ENCODE results near the gene STXBP1. TPM values are rescaled to one million over a fixed set of nuclear protein-coding genes. Genes with fewer than 3 reads are reported as not detected.

The STXBP1 gene
- total and polyA plus RNA-seq, 2 of the 8 experiments (the other 6 are each of a cell fraction or from before 2014, with no cell fraction given), result 11.5 to 60.9 TPM

DNA sequence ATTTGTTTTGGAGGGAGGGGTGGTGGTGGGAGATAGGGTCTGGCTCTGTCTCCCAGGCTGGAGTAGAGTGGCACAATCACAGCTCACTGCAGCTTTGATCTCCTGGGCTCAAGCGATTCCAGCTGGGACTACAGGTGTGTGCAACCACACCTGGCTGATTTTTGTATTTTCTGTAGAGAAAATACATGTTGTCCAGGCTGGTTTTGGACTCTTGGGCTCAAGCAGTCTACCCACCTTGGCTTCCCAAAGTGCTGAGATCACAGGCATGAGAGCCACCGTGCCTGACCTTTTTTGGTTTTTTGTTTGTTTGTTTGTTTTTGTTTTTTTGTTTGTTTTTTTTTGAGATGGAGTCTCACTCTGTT lies 15.4 kb downstream of the STXBP1 start:
- Histone ChIP-seq H3K23ac (ENCODE audit: insufficient read length) (no peak overlapping the region), H3K4me2 (ENCODE audit: insufficient read depth in 1 of 2, low read depth in 2 of 2, low read length in 2 of 2) (no peak overlapping the region), H3K23me2 (ENCODE audit: low read depth, low read length) (no peaks in the 10 kb centered on the region), H2BK20ac (ENCODE audit: low read length) (no peak overlapping the region), H3K4me1 (replicated peaks in 1 of 4; ENCODE audit: control insufficient read depth in 3 of 4, insufficient read depth in 4 of 4, low read length in 3 of 4) (peaks cover 5 to 12% (median 10%) of the 10 kb centered on the region in 4 experiments), H4K8ac (ENCODE audit: extremely low read depth, insufficient read depth, low read length) (no peak overlapping the region), H3K79me1 (ENCODE audit: low read depth, low read length) (0 out of 2 replicates have a peak, but pooled peaks cover 2% of the 10 kb centered on the region), H3K79me2 (ENCODE audit: control insufficient read depth in 1 of 2, insufficient read depth in 2 of 2, low read length in 2 of 2) (peaks cover 0 to 9% of the 10 kb centered on the region in 2 experiments; a peak in 1 of 4 replicates), H4K91ac (replicated peaks; ENCODE audit: insufficient read length, low read length) (no peak overlapping the region), H3K9me3 (ENCODE audit: insufficient read depth in 2 of 2, low read depth in 1 of 2, low read length in 1 of 2) (no peaks in the 10 kb centered on the region), H2AK5ac (ENCODE audit: low read depth, low read length) (no peak overlapping the region), H3K27ac (ENCODE audit: low read depth, low read length) (no peak overlapping the region), H2BK12ac (ENCODE audit: low read depth, low read length) (no peak overlapping the region), H3K56ac (replicated peaks; ENCODE audit: insufficient read length, low read depth, low read length) (no peak overlapping the region), H3K14ac (ENCODE audit: insufficient read length) (no peak overlapping the region), H3K4ac (replicated peaks; ENCODE audit: insufficient read length, low read depth, low read length) (no peak overlapping the region), H4K20me1 (replicated peaks in 1 of 2; ENCODE audit: control insufficient read depth in 1 of 2, insufficient read depth in 2 of 2, low read length in 2 of 2) (no peaks in the 10 kb centered on the region), H2BK15ac (ENCODE audit: low read length) (no peak overlapping the region), H2BK120ac (replicated peaks; ENCODE audit: low read depth, low read length) (no peak overlapping the region), H4K5ac (ENCODE audit: insufficient read length, low read depth, low read length) (no peak overlapping the region), H3K18ac (ENCODE audit: extremely low read depth, low read length) (no peak overlapping the region), H3K4me3 (ENCODE audit: extremely low read depth in 1 of 4, insufficient read depth in 2 of 4, low read depth in 3 of 4, low read length in 4 of 4) (no peak overlapping the region), H3K9ac (replicated peaks in 1 of 4; ENCODE audit: extremely low read depth in 1 of 4, low read depth in 3 of 4, low read length in 3 of 4) (no peak overlapping the region), H2AFZ (ENCODE audit: low read length) (no peak overlapping the region), H2BK5ac (ENCODE audit: low read depth, low read length) (no peak overlapping the region), H3K36me3 (ENCODE audit: control insufficient read depth in 2 of 4, insufficient read depth in 4 of 4, low read length in 3 of 4) (no peaks in the 10 kb centered on the region), H3K27me3 (replicated peaks in 1 of 4; ENCODE audit: control insufficient read depth in 3 of 4, extremely low read depth in 1 of 4, insufficient read depth in 3 of 4, low read length in 3 of 4) (no peaks in the 10 kb centered on the region)
- WGBS, 2 experiments (ENCODE audit: extremely low coverage in 1 of 2, insufficient coverage in 1 of 2, insufficient read length in 1 of 2, insufficient replicate concordance in 2 of 2, low coverage in 1 of 2, low lambda C conversion rate in 2 of 2, missing lambda C conversion rate in 1 of 2), result 89% methylated on average over 2 of the region's 2 CpGs; no CpG with 5 or more reads in 1 of the 2 experiments
- DNase-seq (ENCODE audit: low read depth in 1 of 2, low spot score in 2 of 2) (no peak), FAIRE-seq (no peak)
- ChIA-PET CTCF (ENCODE audit: partially characterized antibody) (interaction anchor here (0.7 to 1.2 kb wide), 3 partner anchors 65 to 391 kb away, joined by 3 read pairs; no protein-coding TSS in a partner anchor), POLR2A (ENCODE audit: partially characterized antibody) (interaction anchor here (0.6 to 1.9 kb wide), 2 partner anchors 16 to 115 kb away, joined by 3 to 5 read pairs; partner anchors contain the start of gene STXBP1)
- TF ChIP-seq POLR2AphosphoS5 (IDR thresholded peaks at IDR 0.05; ENCODE audit: low read depth, low read length) (no peak), KDM4A (IDR thresholded peaks at IDR 0.05; ENCODE audit: low read depth, low read length, severe bottlenecking) (no peak), EP300 (IDR thresholded peaks at IDR 0.05; ENCODE audit: borderline replicate concordance in 1 of 2, low read depth in 2 of 2, low read length in 2 of 2) (no peak), BACH1 (IDR thresholded peaks at IDR 0.05; ENCODE audit: low read length) (no peak), TAF1 (IDR thresholded peaks at IDR 0.05; ENCODE audit: low read depth, low read length) (no peak), SIRT6 (IDR thresholded peaks at IDR 0.05; ENCODE audit: low read length) (no peak), CHD1 (IDR thresholded peaks at IDR 0.05; ENCODE audit: low read depth, low read length) (no peak), RAD21 (IDR thresholded peaks at IDR 0.05 in 1 of 2, conservative IDR thresholded peaks at IDR 0.05 in 1 of 2; ENCODE audit: low read depth in 2 of 2, low read length in 2 of 2) (no peak), CEBPB (IDR thresholded peaks at IDR 0.05; ENCODE audit: low read depth, low read length) (no peak), CREB1 (IDR thresholded peaks at IDR 0.05) (no peak), TBP (IDR thresholded peaks at IDR 0.05; ENCODE audit: low read depth, low read length) (no peak), ASH2L (IDR thresholded peaks at IDR 0.05; ENCODE audit: low read length) (no peak), POU5F1 (IDR thresholded peaks at IDR 0.05; ENCODE audit: low read depth, low read length) (no peak), EZH2 (IDR thresholded peaks at IDR 0.05; ENCODE audit: low read depth, low read length, severe bottlenecking) (no peak)
